Right renal pelvis (tissue), 4 donors: ENCODE measurements around the gene APOA1. TPM values are rescaled to one million over a fixed set of nuclear protein-coding genes. Genes with fewer than 3 reads are reported as not detected.
"Not testable (repeated sequence)": the region's sequence is repeated elsewhere in the genome, so short reads cannot be mapped to it uniquely, and the experiment has no call there.

ENCODE experiments used
- DNase-seq, 4 donors: peaks; one replicate each; pipeline ENCODE4 v3.0.0-alpha.2; 2013; ENCODE audit warnings: low read depth in 4 of 4, low spot score in 3 of 4, missing footprints in 1 of 4
- polyA plus RNA-seq, 4 donors: library from polyadenylated mRNA; unstranded; fragments of 120-200 nt; gene quantifications; one replicate each; pipeline ENCODE4 v1.2.1, GENCODE V29; 2013; ENCODE audit not compliant: insufficient read length in 4 of 4

APOA1 gene
- polyA plus RNA-seq, 4 donors = 75.4 to 179 (median 109) TPM

- no peak for DNase-seq
These were observed 16.1 kb downstream of the APOA1 start for GRCh38 chr11:116821050-116821918.

- DNase-seq = no peak
These were observed 18.4 kb downstream of the APOA1 start for GRCh38 chr11:116819049-116819448.

- no peak for DNase-seq
These were observed 22.9 kb downstream of the APOA1 start for GRCh38 chr11:116814502-116814901.

GRCh38 chr11:116813781-116814471 lies 23.5 kb downstream of the APOA1 start:
- DNase-seq = no peak

- DNase-seq = no peak
These were observed 24.3 kb downstream of the APOA1 start for GRCh38 chr11:116813170-116813569.

GRCh38 chr11:116812109-116812508 lies 25.3 kb downstream of the APOA1 start:
- DNase-seq = no peak

GRCh38 chr11:116811194-116811593 lies 26.2 kb downstream of the APOA1 start:
- no peak for DNase-seq

GRCh38 chr11:116808262-116809175 lies 28.9 kb downstream of the APOA1 start:
- DNase-seq = no peak

- DNase-seq = no peak
These were observed 29.7 kb downstream of the APOA1 start for GRCh38 chr11:116807601-116808261.

GRCh38 chr11:116804001-116804400 lies 33.4 kb downstream of the APOA1 start:
- no peak for DNase-seq

GRCh38 chr11:116801662-116802061 lies 35.8 kb downstream of the APOA1 start:
- DNase-seq = not testable (repeated sequence)

- no peak for DNase-seq
These were observed 36.8 kb downstream of the APOA1 start for GRCh38 chr11:116800610-116801009.

- no peak for DNase-seq
These were observed 39.1 kb downstream of the APOA1 start for GRCh38 chr11:116798368-116798767.

- no peak for DNase-seq
These were observed 39.6 kb downstream of the APOA1 start for GRCh38 chr11:116797816-116798215.

- no peak for DNase-seq
These were observed 40.9 kb downstream of the APOA1 start for GRCh38 chr11:116796548-116796947.

- no peak for DNase-seq
These were observed 42.6 kb downstream of the APOA1 start for GRCh38 chr11:116794851-116795250.

- no peak for DNase-seq
These were observed 43.7 kb downstream of the APOA1 start for GRCh38 chr11:116793772-116794097.

GRCh38 chr11:116792869-116793771 lies 44.3 kb downstream of the APOA1 start:
- no peak for DNase-seq

- no peak for DNase-seq
These were observed 45.1 kb downstream of the APOA1 start for GRCh38 chr11:116792144-116792868.
